Measurements from ENCODE around the gene DNAJC4. TPM values are rescaled to one million over a fixed set of nuclear protein-coding genes. Genes with fewer than 3 reads are reported as not detected.

Gene DNAJC4
- total and polyA plus RNA-seq, 9 of the 15 experiments (the other 6 are each of a cell fraction or from before 2014, with no cell fraction given): 4.0 to 32.6 (median 19.9) TPM

DNA sequence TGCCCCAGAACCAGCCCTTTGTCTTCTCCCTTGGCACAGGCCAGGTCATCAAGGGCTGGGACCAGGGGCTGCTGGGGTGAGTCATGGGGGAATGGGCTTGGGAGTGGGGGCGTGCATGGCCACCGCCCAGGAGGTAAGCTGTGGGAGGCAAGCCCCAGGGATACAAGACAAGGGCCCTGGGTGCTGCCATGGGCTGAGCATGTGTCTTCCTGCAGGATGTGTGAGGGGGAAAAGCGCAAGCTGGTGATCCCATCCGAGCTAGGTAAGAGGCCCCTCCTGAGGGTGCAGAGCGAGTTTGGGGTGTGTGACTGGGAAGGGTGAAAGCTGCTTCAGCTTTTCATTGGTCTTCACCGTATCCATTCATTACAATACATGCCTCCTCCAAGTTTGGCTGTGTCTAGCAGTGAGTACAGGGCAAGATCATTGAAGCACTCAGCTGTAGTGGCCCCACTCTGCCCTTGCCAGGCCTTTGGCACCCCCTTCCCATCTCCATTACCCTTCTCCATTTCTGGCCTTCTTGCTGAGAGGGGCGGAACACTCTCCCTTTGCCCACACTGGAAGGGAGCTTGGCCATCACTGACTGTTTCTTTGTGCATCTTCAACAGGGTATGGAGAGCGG lies 13.0 kb downstream of the DNAJC4 start (continued):
- TF ChIP-seq, protein P1, sequence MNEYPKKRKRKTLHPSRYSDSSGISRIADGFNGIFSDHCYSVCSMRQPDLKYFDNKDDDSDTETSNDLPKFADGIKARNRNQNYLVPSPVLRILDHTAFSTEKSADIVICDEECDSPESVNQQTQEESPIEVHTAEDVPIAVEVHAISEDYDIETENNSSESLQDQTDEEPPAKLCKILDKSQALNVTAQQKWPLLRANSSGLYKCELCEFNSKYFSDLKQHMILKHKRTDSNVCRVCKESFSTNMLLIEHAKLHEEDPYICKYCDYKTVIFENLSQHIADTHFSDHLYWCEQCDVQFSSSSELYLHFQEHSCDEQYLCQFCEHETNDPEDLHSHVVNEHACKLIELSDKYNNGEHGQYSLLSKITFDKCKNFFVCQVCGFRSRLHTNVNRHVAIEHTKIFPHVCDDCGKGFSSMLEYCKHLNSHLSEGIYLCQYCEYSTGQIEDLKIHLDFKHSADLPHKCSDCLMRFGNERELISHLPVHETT (CRISPR knock-in tag; conservative IDR thresholded peaks at IDR 0.05 in 1 of 2, IDR thresholded peaks at IDR 0.05 in 1 of 2): 0 out of 4 replicates have a peak, but pooled peaks of 1 of the 2 experiments have one; percentile 31
- TF ChIP-seq KLF13 (tag; IDR thresholded peaks at IDR 0.05; ENCODE audit: borderline replicate concordance, low read depth): no peak
- peak; percentile 52; the same call in 1 of the 2 replicates for TF ChIP-seq RBFOX2 (IDR thresholded peaks at IDR 0.05; ENCODE audit: low read depth, low read length)
- no peak for TF ChIP-seq ZNF124 (CRISPR knock-in tag; IDR thresholded peaks at IDR 0.05)
- peak; percentile 40; the same call in 1 of the 2 replicates for TF ChIP-seq MYNN (IDR thresholded peaks at IDR 0.05)
- TF ChIP-seq MYNN (CRISPR knock-in tag; IDR thresholded peaks at IDR 0.05): no peak
- TF ChIP-seq NELFE (IDR thresholded peaks at IDR 0.05; ENCODE audit: insufficient read depth, insufficient read length): no peak
- TF ChIP-seq POLR2AphosphoS5 (IDR thresholded peaks at IDR 0.05; ENCODE audit: control insufficient read depth, insufficient read depth, low read depth, low read length): peak; percentile 30; the same call in 1 of the 2 replicates
- no peak for TF ChIP-seq KLF10 (CRISPR knock-in tag; IDR thresholded peaks at IDR 0.05)
- TF ChIP-seq POLR2B (IDR thresholded peaks at IDR 0.05; ENCODE audit: low read depth, partially characterized antibody): peak; percentile 55
- TF ChIP-seq, protein P2, sequence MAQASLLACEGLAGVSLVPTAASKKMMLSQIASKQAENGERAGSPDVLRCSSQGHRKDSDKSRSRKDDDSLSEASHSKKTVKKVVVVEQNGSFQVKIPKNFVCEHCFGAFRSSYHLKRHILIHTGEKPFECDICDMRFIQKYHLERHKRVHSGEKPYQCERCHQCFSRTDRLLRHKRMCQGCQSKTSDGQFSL (CRISPR knock-in tag; IDR thresholded peaks at IDR 0.05): 0 out of 2 replicates have a peak, but pooled peaks have one; percentile 12
- TF ChIP-seq, protein P2 (tag; IDR thresholded peaks at IDR 0.05): no peak
- TF ChIP-seq POLR3G (IDR thresholded peaks at IDR 0.05; ENCODE audit: extremely low read depth, insufficient read length, insufficient replicate concordance): no peak
- TF ChIP-seq ZBTB7A (IDR thresholded peaks at IDR 0.05; ENCODE audit: borderline replicate concordance, control insufficient read depth, low read depth, low read length): peak; percentile 57; the same call in 1 of the 2 replicates
- TF ChIP-seq, protein P3, sequence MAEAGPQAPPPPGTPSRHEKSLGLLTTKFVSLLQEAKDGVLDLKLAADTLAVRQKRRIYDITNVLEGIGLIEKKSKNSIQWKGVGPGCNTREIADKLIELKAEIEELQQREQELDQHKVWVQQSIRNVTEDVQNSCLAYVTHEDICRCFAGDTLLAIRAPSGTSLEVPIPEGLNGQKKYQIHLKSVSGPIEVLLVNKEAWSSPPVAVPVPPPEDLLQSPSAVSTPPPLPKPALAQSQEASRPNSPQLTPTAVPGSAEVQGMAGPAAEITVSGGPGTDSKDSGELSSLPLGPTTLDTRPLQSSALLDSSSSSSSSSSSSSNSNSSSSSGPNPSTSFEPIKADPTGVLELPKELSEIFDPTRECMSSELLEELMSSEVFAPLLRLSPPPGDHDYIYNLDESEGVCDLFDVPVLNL (CRISPR knock-in tag; IDR thresholded peaks at IDR 0.05; ENCODE audit: low read depth): no peak
- TF ChIP-seq, protein P4, sequence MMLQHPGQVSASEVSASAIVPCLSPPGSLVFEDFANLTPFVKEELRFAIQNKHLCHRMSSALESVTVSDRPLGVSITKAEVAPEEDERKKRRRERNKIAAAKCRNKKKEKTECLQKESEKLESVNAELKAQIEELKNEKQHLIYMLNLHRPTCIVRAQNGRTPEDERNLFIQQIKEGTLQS (IDR thresholded peaks at IDR 0.05): peak; percentile 40; the same call in 1 of the 2 replicates
- TF ChIP-seq, protein P4 (CRISPR knock-in tag; conservative IDR thresholded peaks at IDR 0.05): no peak
- peak; percentile 32; the same call in 1 of the 2 replicates for TF ChIP-seq JUND (IDR thresholded peaks at IDR 0.05; ENCODE audit: borderline replicate concordance, low read depth, low read length)
- TF ChIP-seq JUND (tag; IDR thresholded peaks at IDR 0.05; ENCODE audit: borderline replicate concordance, low read depth, low read length): no peak
